GM12873 (cell line): Measurements from ENCODE around the gene AHI1.

Experiments used
- TF ChIP-seq, protein P1 (sequence below): IDR thresholded peaks from 2 replicates; pipeline ENCODE4 v1.5.1; 2012; ENCODE audit warnings: low read depth, mild to moderate bottlenecking, moderate library complexity, low read length, control low read depth; ENCODE audit not compliant: insufficient read depth; ENCODE audit errors: missing control alignments

Gene AHI1

DNA sequence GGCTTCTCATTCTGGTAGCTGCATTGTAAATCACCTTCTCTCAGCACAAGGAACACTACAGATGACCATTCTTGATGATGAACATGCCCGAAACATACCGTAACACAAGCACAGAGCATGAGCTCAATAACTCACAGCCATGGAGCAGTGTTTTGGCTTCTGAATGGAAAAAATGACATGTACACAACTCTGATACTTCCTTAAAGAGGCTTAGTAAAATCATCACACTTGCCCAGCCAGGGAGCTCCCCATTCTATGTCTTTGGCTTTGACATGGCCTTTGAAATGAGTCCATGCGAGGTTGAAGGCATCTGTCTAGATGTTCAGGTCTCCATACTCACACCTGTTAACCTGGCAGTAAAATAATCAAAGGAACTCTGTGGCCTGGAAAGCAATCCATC lies 228.8 kb downstream of the AHI1 start:
- TF ChIP-seq, protein P1, sequence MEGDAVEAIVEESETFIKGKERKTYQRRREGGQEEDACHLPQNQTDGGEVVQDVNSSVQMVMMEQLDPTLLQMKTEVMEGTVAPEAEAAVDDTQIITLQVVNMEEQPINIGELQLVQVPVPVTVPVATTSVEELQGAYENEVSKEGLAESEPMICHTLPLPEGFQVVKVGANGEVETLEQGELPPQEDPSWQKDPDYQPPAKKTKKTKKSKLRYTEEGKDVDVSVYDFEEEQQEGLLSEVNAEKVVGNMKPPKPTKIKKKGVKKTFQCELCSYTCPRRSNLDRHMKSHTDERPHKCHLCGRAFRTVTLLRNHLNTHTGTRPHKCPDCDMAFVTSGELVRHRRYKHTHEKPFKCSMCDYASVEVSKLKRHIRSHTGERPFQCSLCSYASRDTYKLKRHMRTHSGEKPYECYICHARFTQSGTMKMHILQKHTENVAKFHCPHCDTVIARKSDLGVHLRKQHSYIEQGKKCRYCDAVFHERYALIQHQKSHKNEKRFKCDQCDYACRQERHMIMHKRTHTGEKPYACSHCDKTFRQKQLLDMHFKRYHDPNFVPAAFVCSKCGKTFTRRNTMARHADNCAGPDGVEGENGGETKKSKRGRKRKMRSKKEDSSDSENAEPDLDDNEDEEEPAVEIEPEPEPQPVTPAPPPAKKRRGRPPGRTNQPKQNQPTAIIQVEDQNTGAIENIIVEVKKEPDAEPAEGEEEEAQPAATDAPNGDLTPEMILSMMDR = no peak

DNA sequence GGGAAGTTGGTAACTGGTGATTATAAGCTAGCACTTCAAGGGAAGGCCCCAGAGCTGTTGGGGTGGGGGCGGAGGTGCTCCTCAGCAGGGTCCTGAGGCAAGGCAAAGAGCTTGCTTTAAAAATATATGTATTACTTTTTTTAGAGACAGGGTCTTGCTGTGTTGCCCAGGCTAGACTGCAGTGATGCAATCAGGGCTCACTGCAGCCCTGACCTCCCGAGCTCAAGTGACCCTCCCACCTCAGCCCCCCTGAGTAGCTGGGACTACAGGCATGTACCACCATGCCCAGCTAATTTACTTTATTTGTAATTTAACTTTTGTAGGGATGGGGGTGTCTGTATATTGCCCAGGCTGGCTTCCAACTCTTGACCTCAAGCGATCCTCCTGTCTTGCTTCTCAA lies 229.3 kb downstream of the AHI1 start:
- TF ChIP-seq, protein P1 = no peak

DNA sequence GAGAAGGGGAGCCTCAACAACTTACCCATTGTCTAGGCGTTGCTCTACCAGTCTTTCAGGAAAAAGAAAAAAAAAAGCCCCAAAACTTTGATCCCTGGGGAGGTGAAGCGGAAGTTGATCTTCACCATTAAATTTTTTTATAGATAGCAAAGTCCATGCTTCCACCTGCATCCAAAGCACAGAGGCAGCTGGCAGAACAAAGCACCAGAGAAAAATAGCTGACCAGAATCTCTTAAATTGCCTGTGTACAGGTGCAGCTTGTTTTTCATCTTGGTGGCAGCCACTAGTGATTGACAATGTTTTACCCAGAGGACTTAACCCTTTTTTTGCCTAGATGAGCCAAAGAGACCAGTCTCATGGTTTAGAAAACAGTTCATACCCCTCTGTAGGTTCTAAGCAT lies 230.5 kb downstream of the AHI1 start:
- TF ChIP-seq, protein P1 = no peak

DNA sequence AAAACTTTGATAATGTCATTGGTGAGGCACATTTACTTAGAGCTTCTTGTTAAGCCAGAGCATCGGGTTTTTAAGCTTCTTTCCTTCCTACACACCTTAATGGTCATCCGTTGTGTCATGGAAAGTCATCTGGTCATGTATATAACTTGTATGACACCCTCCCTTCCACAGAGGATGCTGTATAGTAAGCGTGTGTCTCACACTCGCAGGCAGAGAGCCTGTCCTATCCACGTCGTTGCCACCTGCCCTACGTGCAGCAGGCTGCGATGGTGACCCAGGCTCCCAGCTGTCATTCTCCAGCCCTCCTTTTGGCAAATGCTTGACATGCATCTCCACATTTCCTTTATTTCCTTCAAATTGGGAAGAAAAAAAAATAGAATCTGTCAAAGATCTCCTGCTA lies 230.9 kb downstream of the AHI1 start:
- TF ChIP-seq, protein P1 = no peak

DNA sequence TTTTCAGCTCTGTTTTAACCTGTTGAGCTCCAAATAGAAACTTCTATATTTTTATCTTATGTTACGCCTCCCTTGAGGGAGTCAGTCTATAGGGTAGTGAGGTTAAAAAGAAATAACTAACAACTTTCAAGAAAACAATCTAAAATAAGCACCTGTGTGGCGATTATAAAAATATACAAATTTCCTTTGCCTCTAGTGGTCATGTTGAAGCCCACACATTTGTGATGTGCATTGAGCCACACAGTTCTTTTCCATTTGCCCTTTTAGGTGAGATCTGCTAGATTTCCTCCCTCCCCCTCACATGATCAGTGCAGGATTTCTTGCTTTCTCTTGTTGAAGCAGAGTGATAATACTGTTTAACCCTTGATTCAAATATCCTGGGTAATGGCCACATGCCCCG lies 232.3 kb downstream of the AHI1 start:
- TF ChIP-seq, protein P1 = peak; percentile 28

DNA sequence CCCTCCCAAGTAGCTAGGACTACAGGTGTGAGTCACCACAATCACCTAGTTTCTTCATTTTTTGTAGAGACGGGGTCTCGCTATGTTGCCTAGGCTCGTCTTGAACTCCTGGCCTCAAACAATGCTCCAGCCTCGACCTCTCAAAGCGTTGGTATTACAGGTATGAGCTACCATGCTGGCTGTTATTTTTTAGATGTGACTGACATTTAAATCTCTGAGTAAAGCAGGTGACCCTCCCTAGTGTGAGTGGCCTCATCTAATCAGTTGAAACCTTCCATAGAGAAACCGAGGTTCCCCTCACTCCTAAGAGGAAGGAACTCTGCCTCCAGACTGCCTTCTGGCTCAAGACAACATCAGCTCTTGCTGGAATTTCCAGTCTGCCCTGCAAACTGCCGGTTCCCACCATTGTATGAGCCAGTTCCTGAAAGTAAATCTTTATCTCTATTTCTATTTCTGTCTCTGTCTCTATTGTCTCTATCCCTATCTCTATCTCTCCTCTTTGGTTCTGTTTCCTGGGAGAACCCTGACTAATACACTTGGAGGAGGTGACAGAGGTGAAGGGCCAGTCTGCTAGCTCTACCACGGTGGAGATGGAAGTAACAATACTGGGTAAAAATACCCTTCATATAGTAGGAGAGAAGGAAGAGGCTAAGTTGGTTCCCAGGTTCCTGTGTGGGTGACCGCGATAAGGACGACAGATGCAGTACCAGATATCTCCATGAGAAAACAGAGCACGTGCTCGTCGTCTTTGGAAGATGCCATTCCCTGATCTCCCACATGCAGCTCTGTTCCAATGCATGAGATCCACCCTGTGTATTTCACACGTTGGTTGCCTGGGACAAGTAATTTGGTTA lies 235.4 kb downstream of the AHI1 start:
- TF ChIP-seq, protein P1 = peak; percentile 7

DNA sequence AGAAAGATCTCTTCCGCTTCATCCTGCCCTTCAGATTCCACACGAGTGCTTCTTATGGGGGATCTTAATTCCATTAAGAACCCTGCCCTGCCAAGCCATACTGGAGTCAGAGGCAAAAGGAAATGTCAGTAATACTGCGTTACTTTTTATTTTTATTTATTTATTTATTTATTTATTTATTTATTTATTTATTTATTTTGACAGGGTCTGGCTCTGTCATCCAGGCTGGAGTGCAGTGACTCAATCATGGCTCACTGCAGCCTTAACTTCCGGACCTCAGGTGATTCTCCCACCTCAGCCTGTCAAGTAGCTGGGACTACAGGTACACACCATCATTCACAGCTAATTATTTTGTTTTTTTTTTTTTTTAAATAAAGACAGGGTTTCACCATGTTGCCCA lies 236.9 kb downstream of the AHI1 start:
- TF ChIP-seq, protein P1 = no peak
